HG03097 (cell line): ENCODE data around the gene CDC34.

ENCODE experiments used
- ATAC-seq: cut with Tn5 transposase; IDR thresholded peaks from one replicate; pipeline ENCODE4 v1.9.1; 2021; ENCODE audit not compliant: unreplicated experiment, low FRiP score

The CDC34 gene, protein sequence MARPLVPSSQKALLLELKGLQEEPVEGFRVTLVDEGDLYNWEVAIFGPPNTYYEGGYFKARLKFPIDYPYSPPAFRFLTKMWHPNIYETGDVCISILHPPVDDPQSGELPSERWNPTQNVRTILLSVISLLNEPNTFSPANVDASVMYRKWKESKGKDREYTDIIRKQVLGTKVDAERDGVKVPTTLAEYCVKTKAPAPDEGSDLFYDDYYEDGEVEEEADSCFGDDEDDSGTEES

DNA sequence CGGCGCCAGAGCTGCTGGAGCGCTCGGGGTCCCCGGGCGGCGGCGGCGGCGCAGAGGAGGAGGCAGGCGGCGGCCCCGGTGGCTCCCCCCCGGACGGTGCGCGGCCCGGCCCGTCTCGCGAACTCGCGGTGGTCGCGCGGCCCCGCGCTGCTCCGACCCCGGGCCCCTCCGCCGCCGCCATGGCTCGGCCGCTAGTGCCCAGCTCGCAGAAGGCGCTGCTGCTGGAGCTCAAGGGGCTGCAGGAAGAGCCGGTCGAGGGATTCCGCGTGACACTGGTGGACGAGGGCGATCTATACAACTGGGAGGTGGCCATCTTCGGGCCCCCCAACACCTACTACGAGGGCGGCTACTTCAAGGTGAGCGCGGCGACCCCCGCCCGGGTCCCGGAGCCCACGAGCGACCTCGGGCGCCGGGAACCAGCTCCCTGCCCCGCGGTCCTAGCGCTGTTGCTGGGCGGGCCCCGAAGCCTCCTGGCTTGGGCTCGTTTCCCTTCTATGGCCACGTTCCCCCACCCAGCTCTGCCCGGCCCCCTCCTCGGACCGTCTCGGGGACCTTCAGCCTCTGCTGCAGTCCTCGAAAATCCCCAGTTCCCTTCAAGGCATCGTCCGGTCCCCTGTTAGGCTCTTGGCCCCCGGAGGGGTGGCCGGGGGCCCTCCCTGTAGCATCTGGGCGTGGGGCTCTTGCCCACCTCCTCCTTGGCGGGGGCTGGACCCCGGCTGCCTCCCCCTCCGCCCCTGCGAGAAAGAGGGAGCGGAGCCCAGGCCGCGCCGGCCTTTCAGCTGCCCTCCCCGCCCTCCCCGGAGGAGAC is at the start of gene CDC34:
TSS of gene CDC34 (plus strand) at position 8 of the 808 bp plus-strand sequence. CDS start at position 180, 172 bp downstream.
- ATAC-seq = no peak

DNA sequence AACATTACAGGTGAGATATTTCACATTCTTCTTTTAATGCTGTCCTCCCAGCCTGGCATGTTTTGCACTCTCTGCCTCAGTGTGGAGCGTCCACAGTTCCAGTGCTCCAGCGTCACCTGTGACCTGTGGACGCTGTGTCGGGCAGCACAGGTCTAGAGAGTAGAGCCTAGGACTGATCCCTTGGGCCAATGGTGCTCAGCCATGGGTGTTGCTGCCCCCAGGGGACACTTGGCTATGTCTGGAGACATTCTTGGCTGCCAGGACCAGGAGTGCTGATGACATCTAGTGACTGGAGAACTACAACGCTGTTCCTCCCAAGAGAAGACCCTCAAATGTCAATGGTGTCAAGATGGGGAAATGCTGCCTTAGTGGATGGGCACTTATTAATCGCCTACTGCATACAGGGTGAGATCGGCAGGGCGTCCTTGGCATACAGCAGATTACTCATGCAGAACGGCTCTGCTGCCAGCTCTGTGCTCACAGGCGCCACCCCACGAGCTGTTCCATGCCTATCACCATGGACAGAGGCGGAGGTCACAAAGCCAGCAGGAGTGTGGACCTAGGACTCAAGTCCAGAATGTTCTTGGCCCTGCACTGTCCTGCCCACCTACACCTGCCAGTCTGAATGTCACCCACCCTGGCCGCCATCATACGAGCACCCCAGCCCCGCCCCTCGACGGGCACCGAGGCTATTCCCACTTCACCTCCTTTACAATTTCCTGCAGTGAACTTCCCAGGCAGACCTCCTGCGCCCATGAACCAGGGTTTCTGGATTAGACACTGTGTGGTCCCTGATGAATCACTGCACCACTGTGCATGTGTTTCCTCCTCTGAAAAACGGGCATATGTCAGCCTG is 49.1 kb upstream of the CDC34 start:
- no peak for ATAC-seq

DNA sequence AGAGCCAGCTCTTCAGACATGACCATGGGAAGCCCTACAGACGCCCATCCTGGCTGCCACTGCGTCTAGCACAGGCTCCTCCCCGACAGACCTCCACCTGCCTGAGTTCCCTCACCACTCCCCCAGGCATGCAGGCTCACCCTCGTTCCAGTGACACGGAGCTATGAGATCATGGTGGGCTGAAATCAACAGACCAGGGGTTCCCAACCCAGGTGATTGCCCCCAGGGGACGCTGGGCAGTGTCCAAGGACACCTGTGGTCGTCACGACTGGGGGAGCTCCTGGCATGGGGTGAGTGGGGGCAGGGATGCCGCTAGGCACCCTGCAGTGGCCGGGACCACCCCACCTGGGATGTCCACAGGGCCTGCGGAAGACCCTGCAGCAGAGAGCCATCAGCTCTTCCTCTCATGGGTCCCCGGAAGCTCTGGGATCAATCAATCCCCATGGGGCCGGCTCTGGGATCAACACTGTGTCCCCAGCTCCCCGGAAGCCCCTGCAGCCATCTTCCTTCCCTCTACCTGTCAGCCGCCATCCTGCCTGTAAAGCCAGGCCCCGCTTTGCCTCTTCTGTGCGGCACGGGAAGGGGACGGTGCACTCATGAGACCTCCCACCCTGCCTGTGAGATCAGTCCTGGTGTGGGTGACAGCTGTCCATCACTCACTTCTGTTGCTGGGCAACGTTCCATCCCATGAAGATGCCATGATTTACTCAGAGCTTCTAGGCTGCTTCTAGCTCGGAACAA is 48.1 kb upstream of the CDC34 start:
- no peak for ATAC-seq

DNA sequence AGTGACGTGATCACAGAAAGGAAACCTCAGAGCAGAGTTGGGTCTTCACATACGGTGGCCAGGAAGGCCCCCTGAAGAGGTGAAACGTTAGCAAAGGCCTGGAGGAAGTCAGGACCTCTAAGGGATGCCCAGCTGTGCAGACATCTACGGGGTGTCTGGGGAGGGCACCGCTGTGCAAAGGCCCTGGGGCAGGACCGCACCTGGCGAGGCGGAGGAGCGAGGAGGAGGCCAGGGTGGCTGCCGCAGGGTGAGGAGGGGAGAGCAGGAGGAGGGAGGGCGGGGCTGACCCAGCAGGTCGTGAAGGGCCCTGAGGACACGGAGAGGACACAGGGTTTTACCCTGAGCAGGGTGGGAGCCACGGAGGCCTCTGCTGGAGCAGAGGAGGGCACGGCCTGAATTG is 47.1 kb upstream of the CDC34 start:
- ATAC-seq = no peak

DNA sequence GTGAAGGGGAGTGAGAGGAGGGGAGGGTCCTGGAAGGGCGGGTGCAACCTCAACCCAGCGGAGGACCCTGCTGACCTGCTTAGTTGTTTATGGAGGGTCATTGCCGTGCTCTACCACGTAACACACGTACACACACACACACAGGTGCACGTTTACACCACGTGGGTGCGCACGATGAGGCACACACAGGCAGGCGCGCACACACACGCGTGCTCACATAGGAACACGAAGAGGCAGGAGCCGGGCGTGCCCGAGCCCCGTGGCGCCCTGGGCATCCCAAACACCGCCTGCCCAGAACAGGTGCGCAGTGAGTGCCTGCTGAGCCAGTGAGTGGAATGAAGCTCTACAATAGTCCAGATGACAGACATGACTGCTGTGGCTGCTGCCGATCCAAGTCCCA is 46.5 kb upstream of the CDC34 start:
- ATAC-seq = no peak

DNA sequence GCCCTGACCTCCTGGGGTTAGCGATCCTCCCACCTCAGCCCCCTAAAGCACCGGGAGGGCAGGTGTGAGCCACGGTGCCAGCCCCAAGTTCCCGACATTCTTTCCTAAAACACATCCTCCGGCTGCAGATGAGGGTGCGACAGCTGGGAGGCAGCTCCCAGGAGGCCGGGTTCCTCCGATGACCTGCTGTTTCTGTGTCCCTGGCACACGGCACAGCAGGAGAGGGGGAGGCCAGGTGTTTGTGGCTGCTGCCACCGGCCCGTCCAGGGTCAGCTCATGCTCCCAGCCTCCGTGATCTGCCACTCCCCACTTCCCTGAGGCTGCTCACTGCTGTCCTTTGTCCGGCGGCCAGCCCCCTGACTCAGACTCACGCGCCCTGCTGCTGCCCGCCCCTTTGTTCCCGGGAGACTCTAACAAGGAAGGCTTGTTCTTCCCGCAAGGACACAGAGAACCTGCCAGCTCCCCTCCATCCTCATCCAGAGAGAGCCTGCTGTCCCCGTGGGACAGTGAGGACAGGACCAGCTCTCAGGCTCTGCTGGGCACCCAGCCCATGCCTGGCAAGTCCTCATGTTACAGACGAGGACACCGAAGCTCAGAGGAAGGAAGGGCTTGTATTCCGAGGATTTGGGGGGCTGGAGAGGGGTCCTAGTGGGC is 45.9 kb upstream of the CDC34 start:
- no peak for ATAC-seq

DNA sequence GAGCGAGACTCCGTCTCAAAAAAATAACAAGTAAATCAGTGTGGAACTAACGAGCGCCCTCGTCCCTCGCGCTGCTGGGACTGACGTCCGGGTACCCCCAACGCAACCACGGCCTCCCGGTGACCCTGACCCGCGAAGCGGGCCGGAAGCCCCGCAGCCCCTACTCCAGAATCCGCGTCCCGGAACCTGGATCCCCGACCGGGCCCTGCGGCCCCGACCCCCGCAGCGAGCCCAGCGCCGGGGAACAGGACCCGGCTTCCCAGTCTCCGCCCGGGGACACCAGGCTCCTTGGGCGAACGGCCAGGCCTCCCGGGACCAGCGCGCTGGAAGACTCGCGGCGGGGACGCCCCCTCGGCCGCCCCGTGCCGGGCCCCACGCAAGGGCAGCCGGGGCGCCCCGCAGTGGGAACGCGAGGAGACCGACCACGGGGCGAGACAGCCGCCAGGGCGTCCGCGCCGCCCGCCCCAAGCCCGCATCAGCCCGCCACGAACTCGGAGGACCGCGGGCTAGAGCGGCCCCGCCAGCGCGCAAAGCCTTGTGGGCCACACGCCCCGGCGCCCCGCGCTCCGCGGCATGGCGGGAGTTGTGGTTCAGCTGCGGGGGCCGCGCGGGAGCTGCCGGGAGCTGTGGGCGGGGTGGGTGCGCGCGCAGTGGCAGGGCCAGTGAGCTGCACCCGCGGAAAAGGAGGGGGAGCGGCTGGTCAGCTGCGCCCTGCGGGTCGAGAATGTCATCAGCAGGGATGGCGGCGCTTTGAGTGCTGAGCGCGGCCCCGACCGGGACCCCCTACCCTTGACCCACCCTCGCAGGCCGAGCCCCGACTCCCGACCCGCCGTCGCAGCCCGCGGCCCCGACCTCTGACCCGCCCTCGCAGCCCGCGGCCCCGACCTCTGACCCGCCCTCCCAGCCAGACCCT is 42.8 kb upstream of the CDC34 start:
- peak; percentile 76 for ATAC-seq

DNA sequence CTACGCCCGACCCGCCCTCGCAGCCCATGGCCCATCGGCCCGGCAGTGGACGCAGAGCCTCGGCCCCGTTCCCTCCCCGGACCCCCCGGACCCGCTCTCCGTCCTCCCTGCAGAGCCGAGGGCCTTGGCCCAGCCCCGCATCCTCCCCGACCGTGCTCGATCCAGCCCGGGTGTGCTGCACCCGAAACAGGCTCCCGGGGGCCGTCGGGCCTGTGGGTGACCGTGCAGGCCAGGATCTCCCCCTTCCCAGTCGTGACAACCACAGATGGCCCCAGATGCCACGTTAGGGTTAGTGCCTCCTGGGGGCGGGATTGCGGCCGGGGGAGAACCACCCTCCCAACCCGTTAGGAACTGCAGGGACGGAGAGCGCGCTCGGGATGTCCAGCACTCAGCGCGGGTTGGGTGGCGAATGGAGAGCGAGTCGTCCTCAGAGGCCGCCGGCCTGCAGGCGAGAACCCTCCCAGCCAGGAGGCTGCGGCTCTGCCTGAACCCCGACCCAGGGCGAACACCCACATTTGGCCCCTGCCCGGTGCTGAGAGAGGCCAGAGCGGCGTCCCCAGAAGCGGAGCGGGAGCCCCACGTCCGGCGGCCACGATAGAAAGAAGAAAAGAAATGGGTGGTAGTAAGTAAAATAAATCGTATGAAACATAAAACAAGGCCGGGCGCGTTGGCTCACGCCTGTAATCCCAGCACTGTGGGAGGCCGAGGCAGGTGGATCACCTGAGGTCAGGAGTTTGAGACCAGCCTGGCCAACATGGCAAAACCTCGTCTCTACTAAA is 42.0 kb upstream of the CDC34 start:
- peak; percentile 11 for ATAC-seq

DNA sequence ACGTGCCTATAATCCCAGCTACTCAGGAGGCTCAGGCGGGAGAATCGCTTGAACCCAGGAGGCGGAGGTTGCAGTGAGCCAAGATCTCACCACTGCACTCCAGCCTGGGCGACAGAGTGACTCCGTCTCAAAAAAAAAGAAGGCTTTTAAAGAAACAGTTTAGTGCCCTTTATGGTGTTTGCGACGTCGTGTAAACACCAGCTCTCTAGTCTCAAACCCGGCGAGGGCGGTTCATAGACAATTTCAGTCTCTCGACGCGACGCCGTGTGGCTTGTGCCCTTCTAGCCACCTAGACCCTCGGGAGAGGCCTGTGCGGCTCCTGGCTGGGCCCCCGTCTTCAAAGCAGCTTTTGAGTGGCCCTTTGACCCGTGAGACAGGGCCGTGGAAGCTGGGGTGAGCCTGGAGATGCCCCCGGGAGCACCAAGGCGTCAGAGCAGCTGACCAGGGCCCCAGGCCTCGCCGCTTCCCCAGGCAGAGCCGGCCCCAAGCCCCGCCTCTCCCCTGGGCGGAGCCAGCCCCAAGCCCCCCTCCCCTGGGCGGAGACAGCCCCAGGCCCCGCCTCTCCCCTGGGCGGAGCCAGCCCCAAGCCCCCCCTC is 40.3 kb upstream of the CDC34 start:
- ATAC-seq = no peak

DNA sequence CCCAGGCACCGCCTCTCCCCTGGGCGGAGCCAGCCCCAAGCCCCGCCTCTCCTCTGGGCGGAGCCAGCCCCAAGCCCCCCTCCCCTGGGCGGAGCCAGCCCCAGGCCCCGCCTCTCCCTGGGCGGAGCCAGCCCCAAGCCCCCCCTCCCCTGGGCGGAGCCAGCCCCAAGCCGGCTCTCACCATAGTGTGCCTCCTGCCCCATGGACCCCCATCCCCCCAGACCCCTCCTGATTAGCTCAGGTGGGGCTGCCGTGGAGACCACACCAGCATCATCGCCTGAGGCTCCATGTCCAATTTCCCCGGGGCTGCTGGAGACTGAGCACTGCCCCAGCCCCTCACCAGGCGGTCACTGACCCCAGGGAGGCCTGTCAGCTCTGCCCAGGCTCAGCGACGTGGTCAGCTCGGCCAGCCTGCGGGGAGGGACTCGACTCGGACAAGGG is 39.4 kb upstream of the CDC34 start:
- no peak for ATAC-seq

DNA sequence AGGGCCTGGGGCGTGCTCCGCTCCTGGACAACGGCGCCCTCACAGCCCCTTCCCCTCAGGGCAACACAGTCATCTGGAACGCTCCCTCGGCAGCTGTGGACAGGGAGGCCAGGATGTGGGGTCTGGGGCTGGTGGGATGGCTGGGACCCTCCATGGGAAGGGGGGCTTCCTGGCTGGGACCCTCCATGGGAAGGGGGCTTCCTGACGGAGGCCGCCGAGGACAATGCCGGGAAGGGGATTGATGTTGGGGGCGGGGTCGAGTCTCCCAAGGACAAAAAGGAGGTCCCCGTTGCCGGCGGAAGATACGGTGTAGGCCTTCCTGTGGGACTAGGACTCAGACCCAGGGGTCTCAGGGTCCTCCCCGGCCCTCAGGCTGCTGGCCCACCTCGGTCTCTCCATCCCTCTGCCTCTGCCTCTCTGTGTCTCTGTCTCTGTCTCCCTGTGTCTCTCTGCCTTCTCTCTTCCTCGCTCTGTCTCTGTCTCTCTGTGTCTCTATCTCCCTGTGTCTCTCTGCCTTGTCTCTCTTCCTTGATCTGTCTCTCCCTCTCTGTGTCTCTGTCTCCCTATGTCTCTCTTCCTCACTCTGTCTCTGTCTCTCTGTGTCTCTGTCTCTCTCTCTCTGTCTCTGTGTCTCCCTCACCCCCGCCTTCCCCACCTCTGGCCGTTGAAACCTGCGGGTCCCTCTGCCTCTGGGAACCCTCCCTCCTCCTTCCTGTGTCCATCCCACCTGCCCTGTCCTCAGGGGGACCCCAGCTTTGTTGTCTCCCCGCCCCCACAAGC is 38.0 kb upstream of the CDC34 start:
- ATAC-seq = no peak

DNA sequence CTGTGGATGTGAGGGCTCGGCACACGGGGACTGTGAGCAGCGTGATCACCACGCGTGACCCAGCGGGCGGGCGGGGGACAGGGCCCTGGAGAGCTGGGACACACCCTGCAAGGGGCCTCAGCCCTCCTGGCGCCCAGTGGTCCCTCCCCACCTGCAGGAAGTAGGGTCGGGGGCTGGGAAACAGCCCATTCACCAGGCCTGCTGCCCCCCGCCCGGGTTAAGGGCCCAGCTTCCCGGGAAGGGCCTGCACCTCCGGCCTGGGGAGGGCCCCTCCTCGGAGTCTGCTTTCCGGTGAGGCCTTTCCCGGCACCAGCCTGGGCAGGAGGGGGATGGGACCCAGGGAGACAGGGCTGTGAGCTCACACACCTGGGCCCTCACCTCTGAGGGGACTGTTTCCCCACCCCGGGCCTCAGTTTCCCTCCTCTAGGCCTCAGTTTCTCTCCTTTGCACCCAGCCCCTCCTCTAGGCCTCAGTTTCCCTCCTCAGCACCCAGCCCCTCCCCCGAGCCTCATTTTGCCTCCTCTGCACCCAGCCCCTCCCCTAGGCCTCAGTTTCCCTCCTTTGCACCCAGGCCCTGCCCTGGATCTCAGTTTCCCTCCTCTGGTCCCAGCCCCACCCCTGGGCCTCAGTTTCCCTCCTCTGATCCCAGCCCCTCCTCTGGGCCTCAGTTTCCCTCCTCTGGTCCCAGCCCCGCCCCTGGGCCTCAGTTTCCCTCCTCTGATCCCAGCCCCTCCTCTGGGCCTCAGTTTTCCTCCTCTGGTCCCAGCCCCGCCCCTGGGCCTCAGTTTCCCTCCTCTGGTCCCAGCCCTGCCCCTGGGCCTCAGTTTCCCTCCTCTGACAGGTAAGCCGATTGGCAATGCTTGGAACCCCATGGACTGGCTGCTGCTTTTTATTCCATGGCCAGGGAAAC is 37.1 kb upstream of the CDC34 start:
- ATAC-seq = no peak

DNA sequence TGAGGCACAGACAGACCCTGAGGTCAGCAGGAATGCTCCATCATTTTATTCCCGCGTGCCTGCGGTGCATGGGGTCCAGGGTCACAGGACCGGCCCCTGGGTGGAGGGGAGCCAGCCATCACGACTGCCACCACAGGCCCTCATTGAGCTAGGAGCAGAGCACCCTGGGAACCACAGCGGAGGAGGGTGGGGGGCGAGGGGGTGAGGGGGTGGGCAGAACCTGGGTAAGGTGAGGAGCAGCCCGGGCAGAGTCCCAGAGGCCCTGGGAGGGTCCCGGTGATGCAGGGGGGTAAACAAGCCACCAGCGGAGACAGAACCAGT is 36.5 kb upstream of the CDC34 start:
- ATAC-seq = no peak

DNA sequence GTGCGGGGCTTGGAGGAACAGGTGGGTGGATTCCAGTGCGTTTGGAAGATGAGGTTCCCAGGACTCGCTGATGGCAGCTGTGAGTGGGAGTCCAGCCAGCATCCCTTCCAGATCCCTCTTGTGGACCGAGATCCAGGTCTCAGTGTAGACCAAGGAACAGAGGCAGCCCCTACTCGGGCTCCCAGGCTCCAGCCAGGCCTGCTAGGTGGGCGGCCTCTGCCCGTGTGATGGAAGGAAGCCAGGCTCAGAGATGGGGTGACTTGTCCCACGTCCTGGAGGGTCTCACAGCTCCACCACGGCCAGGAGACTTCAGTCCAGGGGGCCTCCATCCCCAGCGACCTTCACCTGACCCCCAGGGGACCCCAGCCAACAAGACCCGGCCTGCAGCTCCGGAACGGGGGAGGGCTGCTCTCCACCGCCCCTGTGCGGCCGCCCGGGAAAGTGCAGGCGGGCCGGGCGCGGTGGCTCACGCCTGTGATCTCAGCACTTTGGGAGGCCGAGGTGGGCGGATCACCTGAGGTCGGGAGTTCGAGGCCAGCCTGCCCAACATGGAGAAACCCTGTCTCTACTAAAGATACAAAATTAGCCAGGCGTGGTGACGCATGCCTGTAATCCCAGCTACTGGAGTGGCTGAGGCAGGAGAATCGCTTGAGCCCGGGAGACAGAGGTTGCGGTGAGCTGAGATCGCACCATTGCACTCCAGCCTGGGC is 36.0 kb upstream of the CDC34 start:
- ATAC-seq = no peak

DNA sequence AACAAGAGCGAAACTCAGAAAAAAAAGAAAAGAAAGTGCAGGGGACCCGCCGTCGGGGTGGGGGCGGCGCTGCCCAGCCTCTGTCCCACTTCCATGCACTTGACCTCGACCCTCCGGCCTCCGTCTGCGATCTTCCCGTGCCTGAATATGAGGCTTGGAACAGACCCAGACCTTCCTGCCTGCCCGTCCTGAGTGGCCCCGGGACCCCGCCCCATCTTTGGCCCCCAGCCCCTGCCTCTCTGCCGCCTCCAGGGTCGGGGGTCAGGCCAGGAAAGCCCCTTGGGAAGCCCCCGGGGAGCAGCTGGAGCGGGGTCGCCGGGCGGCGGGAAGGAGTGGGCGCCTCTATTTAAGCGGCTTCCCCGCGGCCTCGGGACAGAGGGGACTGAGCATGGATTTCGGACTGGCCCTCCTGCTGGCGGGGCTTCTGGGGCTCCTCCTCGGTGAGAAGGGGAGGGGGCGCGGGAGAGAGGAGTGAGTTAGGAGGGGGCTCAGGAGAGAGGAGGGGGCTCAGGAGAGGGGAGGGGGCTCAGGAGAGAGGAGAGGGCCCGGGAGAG is 35.4 kb upstream of the CDC34 start, which contains the start of gene MADCAM1:
TSS of gene MADCAM1 (plus strand) at position 375 of the 554 bp plus-strand sequence. CDS start at position 389, 14 bp downstream.
- no peak for ATAC-seq
